ENCODE results near the gene NOSIP. TPM values are rescaled to one million over a fixed set of nuclear protein-coding genes. Genes with fewer than 3 reads are reported as not detected.

NOSIP gene
- total RNA-seq, 1 experiment from 2014 or later, result 97.9 TPM

DNA sequence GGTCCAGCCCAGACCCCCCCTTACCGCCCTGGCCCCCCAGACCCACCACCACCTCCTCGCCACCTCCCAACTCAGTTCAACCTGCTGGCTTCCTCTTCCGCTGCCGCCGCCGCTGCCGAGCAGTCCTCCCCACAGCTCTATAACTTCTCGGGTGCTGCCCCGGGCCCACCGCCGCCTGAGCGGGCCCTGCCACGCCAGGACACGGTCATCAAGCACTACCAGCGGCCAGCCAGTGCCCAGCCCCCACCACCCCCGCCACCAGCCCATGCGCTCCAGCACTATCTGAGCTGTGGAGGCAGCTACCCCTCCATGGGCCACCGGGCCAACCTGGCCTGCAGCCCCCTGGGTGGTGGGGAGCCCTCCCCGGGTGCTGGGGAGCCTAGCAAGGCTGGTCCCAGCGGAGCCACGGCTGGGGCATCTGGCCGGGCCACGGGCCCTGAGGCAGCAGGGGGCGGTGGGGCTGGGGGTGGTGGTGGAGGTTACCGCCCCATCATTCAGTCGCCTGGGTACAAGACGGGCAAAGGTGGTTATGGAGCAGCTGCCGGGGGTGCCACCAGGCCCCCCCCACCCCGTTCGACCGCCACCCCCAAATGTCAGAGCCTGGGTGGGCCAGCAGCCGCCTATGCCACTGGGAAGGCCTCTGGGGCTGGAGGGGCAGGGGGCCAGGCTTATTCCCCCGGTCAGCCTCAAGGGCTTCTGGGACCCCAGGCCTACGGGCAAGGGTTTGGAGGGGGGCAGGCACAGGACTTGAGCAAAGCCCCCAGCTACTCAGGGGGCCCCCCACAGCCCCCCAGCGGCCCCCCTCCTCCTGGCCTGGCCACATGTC is 14.8 kb upstream of the NOSIP start:
- H3K4me3 Mint-ChIP-seq, result no peak overlapping the region
- H3K4me1 Mint-ChIP-seq, result peaks cover 8% of the 10 kb centered on the region
- no peak for TF ChIP-seq TEAD4 (CRISPR knock-in tag; IDR thresholded peaks at IDR 0.05)
- TF ChIP-seq, protein P1, sequence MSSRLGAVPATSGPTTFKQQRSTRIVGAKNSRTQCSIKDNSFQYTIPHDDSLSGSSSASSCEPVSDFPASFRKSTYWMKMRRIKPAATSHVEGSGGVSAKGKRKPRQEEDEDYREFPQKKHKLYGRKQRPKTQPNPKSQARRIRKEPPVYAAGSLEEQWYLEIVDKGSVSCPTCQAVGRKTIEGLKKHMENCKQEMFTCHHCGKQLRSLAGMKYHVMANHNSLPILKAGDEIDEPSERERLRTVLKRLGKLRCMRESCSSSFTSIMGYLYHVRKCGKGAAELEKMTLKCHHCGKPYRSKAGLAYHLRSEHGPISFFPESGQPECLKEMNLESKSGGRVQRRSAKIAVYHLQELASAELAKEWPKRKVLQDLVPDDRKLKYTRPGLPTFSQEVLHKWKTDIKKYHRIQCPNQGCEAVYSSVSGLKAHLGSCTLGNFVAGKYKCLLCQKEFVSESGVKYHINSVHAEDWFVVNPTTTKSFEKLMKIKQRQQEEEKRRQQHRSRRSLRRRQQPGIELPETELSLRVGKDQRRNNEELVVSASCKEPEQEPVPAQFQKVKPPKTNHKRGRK (CRISPR knock-in tag; IDR thresholded peaks at IDR 0.05; ENCODE audit: borderline replicate concordance), result no peak
- TF ChIP-seq OVOL2 (CRISPR knock-in tag; IDR thresholded peaks at IDR 0.05; ENCODE audit: borderline replicate concordance), result no peak
- TF ChIP-seq MYBL2 (CRISPR knock-in tag; IDR thresholded peaks at IDR 0.05), result no peak
- no peak for TF ChIP-seq SMAD4 (CRISPR knock-in tag; IDR thresholded peaks at IDR 0.05)
- TF ChIP-seq TP53 (CRISPR knock-in tag; IDR thresholded peaks at IDR 0.05), result no peak
- TF ChIP-seq ATF1 (CRISPR knock-in tag; IDR thresholded peaks at IDR 0.05), result no peak
- no peak for TF ChIP-seq USF2 (CRISPR knock-in tag; IDR thresholded peaks at IDR 0.05)
- no peak for TF ChIP-seq ZNF423 (CRISPR knock-in tag; IDR thresholded peaks at IDR 0.05)
- TF ChIP-seq RELA (CRISPR knock-in tag; IDR thresholded peaks at IDR 0.05; ENCODE audit: borderline replicate concordance), result no peak
- TF ChIP-seq, protein P2, sequence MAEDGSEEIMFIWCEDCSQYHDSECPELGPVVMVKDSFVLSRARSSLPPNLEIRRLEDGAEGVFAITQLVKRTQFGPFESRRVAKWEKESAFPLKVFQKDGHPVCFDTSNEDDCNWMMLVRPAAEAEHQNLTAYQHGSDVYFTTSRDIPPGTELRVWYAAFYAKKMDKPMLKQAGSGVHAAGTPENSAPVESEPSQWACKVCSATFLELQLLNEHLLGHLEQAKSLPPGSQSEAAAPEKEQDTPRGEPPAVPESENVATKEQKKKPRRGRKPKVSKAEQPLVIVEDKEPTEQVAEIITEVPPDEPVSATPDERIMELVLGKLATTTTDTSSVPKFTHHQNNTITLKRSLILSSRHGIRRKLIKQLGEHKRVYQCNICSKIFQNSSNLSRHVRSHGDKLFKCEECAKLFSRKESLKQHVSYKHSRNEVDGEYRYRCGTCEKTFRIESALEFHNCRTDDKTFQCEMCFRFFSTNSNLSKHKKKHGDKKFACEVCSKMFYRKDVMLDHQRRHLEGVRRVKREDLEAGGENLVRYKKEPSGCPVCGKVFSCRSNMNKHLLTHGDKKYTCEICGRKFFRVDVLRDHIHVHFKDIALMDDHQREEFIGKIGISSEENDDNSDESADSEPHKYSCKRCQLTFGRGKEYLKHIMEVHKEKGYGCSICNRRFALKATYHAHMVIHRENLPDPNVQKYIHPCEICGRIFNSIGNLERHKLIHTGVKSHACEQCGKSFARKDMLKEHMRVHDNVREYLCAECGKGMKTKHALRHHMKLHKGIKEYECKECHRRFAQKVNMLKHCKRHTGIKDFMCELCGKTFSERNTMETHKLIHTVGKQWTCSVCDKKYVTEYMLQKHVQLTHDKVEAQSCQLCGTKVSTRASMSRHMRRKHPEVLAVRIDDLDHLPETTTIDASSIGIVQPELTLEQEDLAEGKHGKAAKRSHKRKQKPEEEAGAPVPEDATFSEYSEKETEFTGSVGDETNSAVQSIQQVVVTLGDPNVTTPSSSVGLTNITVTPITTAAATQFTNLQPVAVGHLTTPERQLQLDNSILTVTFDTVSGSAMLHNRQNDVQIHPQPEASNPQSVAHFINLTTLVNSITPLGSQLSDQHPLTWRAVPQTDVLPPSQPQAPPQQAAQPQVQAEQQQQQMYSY (CRISPR knock-in tag; IDR thresholded peaks at IDR 0.05), result no peak
- TF ChIP-seq GABPB1 (CRISPR knock-in tag; IDR thresholded peaks at IDR 0.05), result no peak
- no peak for TF ChIP-seq HMGXB4 (CRISPR knock-in tag; IDR thresholded peaks at IDR 0.05)
- TF ChIP-seq, protein P3, sequence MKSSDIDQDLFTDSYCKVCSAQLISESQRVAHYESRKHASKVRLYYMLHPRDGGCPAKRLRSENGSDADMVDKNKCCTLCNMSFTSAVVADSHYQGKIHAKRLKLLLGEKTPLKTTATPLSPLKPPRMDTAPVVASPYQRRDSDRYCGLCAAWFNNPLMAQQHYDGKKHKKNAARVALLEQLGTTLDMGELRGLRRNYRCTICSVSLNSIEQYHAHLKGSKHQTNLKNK (CRISPR knock-in tag; IDR thresholded peaks at IDR 0.05), result no peak
- TF ChIP-seq ATF6 (CRISPR knock-in tag; IDR thresholded peaks at IDR 0.05), result no peak
- no peak overlapping the region for H3K27ac Mint-ChIP-seq
- peaks cover 30% of the 10 kb centered on the region for H3K36me3 Mint-ChIP-seq
- CTCF ChIA-PET, result interaction anchor here (0.8 to 1.6 kb wide), 2 partner anchors 12 to 25 kb away, joined by 3 to 5 read pairs; no protein-coding TSS in a partner anchor
- no peaks in the 10 kb centered on the region for H3K27me3 Mint-ChIP-seq (ENCODE audit: low read depth)
- no peak for DNase-seq (ENCODE audit: low spot score)
- H3K9me3 Mint-ChIP-seq, result no peaks in the 10 kb centered on the region
- POLR2A ChIA-PET, result no interaction called here
- ATAC-seq, result no peak
